K562 (cell line): ENCODE data around the gene SND1. TPM values are rescaled to one million over a fixed set of nuclear protein-coding genes. Genes with fewer than 3 reads are reported as not detected.

ENCODE experiments used
- ARID2 ChIP-seq: fragments of 450-650 bp; IDR thresholded peaks from 2 replicates; pipeline ENCODE4 v1.6.1; 2017; ENCODE audit warnings: antibody characterized with exemption, mild to moderate bottlenecking
- CBX1 ChIP-seq: sonication (generic); IDR thresholded peaks from 2 replicates; pipeline ENCODE4 v1.6.1; 2016; ENCODE audit warnings: antibody characterized with exemption, low read depth, mild to moderate bottlenecking
- CC2D1A ChIP-seq: fragments of 450-650 bp; IDR thresholded peaks from 2 replicates; pipeline ENCODE4 v1.6.1; 2017; ENCODE audit warnings: mild to moderate bottlenecking
- E2F3 ChIP-seq: fragments of 250-450 bp; sonication (Bioruptor Pico); IDR thresholded peaks from 2 replicates; pipeline ENCODE4 v1.4.0; 2020; ENCODE audit warnings: mild to moderate bottlenecking
- ELF4 ChIP-seq: fragments of 450-650 bp; formaldehyde crosslinking; IDR thresholded peaks from 2 replicates; pipeline ENCODE4 v1.4.0; 2022; ENCODE audit warnings: missing genetic modification characterization
- GABPB1 ChIP-seq: sonication (generic); formaldehyde crosslinking; IDR thresholded peaks from 2 replicates; pipeline ENCODE4 v1.8.0; 2022; ENCODE audit warnings: mild to moderate bottlenecking, missing genetic modification reagents
- MCM2 ChIP-seq: fragments of 450-650 bp; IDR thresholded peaks from 2 replicates; pipeline ENCODE4 v1.6.1; 2017; ENCODE audit warnings: low read depth, mild to moderate bottlenecking
- NR3C1 ChIP-seq: sonication (generic); formaldehyde crosslinking; IDR thresholded peaks from 2 replicates; pipeline ENCODE4 v1.8.1; 2022; ENCODE audit warnings: missing genetic modification reagents
- PHTF2 ChIP-seq: fragments of 250-450 bp; sonication (Bioruptor Pico); IDR thresholded peaks from 2 replicates; pipeline ENCODE4 v1.5.0; 2021; ENCODE audit warnings: mild to moderate bottlenecking
- RBBP5 ChIP-seq: fragments of 200-600 bp; sonication (generic); IDR thresholded peaks from 2 replicates; pipeline ENCODE4 v1.6.1; 2012; ENCODE audit warnings: borderline replicate concordance, mild to moderate bottlenecking, low read length, control low read depth, inconsistent platforms; ENCODE audit not compliant: insufficient read depth, poor library complexity, severe bottlenecking
- ZNF212 ChIP-seq: fragments of 450-650 bp; formaldehyde crosslinking; IDR thresholded peaks from 2 replicates; pipeline ENCODE4 v1.4.0; 2020; ENCODE audit warnings: mild to moderate bottlenecking
- ZNF436 ChIP-seq: fragments of 250-450, 450-650 bp; sonication (Bioruptor Pico); formaldehyde crosslinking; IDR thresholded peaks from 2 replicates; pipeline ENCODE4 v1.7.0; 2020; ENCODE audit warnings: mild to moderate bottlenecking
- ZZZ3 ChIP-seq: fragments of 450-650 bp; IDR thresholded peaks from 2 replicates; pipeline ENCODE4 v1.6.1; 2016; ENCODE audit warnings: antibody characterized with exemption, mild to moderate bottlenecking, moderate library complexity
- polyA plus RNA-seq, 8 experiments: library from polyadenylated mRNA; depleted of rRNA in 4 of 8; stranded (reverse) in 5 of 8; unstranded in 3 of 8; fragments of >200 nt; fragmentation: Nextera tagmentation in 2 of 8; fragmentation: Illumina TruSeq in 1 of 8; extraction: Ambion mirVana in 2 of 8; extraction: Trizol in 1 of 8; gene quantifications; 2 replicates each; pipeline versions ENCODE4 v1.2.1 to v1.2.3, GENCODE V29; 2011 to 2014; ENCODE audit warnings: inconsistent platforms in 1 of 8, missing spikeins in 1 of 8
- total RNA-seq, 7 experiments: library from RNA; depleted of rRNA in 6 of 7; stranded (reverse); fragments of >200 nt in 6 of 7; fragmentation: Illumina TruSeq in 2 of 7; extraction: Trizol in 2 of 7; gene quantifications; 2 replicates each; pipeline versions ENCODE4 v1.2.1 to v1.2.3, GENCODE V29; 2011 to 2021; ENCODE audit warnings: low replicate concordance in 1 of 7
- TF ChIP-seq, protein P1 (sequence below): sonication (generic); formaldehyde crosslinking; IDR thresholded peaks from 2 replicates; pipeline ENCODE4 v1.8.0; 2023; ENCODE audit warnings: missing genetic modification reagents, mild to moderate bottlenecking, borderline replicate concordance
- TF ChIP-seq, protein P2 (sequence below), 2 experiments: IDR thresholded peaks in 1 of 2; conservative IDR thresholded peaks in 1 of 2; 2 replicates each; pipeline ENCODE4 v1.6.1; 2016; ENCODE audit warnings: low read depth in 2 of 2, mild to moderate bottlenecking in 1 of 2, missing compliant biosample characterization in 1 of 2, missing genetic modification characterization in 1 of 2, moderate library complexity in 1 of 2
- TF ChIP-seq, protein P3 (sequence below): fragments of 250-450 bp; sonication (Bioruptor Pico); IDR thresholded peaks from 2 replicates; pipeline ENCODE4 v1.8.0; 2022; ENCODE audit warnings: moderate library complexity, mild to moderate bottlenecking, inconsistent platforms
- TF ChIP-seq, protein P4 (sequence below), 2 experiments: fragments of 200-800 bp in 1 of 2; sonication (Bioruptor generic) in 1 of 2; sonication (generic) in 1 of 2; formaldehyde crosslinking in 1 of 2; IDR thresholded peaks in 1 of 2; conservative IDR thresholded peaks in 1 of 2; 2 replicates each; pipeline versions ENCODE4 v1.5.0 to v1.6.1; 2016 to 2020; ENCODE audit warnings: missing compliant biosample characterization in 1 of 2, missing genetic modification characterization in 1 of 2, missing genetic modification reagents in 1 of 2

The SND1 gene
- total and polyA plus RNA-seq, 9 of the 15 experiments (the other 6 are each of a cell fraction or from before 2014, with no cell fraction given): 46.5 to 307 (median 191) TPM

DNA sequence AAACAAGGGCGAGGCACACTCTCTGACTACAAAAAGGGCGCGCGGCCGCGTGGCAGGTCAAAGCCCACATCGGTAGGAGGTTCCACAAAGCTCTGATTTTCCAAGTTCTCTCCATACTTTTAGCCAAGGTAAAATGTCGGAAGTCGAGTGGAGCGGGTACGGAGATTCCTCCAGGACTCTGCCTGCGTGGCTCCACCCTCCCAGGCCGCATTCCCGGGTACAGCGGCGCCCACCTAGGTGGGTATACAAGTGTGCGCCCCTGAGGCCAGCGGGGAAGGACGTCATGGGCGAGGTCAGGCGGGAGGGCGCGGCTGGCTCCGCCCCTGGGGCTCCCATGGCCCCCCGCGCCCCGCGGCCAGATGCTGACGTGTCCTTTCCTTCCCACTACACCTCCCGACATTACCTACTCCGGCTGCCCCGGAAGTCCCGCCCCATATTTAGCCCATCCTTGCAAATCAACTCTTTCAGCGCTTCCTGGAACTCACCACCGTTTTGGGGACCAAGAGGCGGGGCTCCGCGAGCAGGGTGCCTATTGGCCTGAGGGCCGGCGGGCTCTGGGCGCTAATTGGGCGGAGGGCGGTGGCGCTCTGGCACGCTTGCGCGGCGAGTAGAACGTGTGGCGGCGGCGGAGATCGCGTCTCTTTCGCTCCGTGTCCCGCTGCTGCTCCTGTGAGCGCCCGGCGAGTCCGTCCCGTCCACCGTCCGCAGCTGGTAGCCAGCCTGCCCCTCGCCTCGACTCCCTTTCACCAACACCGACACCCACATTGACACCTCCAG lies at the start of gene SND1 (continued):
- TF ChIP-seq, protein P1, sequence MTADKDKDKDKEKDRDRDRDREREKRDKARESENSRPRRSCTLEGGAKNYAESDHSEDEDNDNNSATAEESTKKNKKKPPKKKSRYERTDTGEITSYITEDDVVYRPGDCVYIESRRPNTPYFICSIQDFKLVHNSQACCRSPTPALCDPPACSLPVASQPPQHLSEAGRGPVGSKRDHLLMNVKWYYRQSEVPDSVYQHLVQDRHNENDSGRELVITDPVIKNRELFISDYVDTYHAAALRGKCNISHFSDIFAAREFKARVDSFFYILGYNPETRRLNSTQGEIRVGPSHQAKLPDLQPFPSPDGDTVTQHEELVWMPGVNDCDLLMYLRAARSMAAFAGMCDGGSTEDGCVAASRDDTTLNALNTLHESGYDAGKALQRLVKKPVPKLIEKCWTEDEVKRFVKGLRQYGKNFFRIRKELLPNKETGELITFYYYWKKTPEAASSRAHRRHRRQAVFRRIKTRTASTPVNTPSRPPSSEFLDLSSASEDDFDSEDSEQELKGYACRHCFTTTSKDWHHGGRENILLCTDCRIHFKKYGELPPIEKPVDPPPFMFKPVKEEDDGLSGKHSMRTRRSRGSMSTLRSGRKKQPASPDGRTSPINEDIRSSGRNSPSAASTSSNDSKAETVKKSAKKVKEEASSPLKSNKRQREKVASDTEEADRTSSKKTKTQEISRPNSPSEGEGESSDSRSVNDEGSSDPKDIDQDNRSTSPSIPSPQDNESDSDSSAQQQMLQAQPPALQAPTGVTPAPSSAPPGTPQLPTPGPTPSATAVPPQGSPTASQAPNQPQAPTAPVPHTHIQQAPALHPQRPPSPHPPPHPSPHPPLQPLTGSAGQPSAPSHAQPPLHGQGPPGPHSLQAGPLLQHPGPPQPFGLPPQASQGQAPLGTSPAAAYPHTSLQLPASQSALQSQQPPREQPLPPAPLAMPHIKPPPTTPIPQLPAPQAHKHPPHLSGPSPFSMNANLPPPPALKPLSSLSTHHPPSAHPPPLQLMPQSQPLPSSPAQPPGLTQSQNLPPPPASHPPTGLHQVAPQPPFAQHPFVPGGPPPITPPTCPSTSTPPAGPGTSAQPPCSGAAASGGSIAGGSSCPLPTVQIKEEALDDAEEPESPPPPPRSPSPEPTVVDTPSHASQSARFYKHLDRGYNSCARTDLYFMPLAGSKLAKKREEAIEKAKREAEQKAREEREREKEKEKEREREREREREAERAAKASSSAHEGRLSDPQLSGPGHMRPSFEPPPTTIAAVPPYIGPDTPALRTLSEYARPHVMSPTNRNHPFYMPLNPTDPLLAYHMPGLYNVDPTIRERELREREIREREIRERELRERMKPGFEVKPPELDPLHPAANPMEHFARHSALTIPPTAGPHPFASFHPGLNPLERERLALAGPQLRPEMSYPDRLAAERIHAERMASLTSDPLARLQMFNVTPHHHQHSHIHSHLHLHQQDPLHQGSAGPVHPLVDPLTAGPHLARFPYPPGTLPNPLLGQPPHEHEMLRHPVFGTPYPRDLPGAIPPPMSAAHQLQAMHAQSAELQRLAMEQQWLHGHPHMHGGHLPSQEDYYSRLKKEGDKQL (CRISPR knock-in tag): no peak
- TF ChIP-seq ARID2: no peak
- TF ChIP-seq, protein P2, sequence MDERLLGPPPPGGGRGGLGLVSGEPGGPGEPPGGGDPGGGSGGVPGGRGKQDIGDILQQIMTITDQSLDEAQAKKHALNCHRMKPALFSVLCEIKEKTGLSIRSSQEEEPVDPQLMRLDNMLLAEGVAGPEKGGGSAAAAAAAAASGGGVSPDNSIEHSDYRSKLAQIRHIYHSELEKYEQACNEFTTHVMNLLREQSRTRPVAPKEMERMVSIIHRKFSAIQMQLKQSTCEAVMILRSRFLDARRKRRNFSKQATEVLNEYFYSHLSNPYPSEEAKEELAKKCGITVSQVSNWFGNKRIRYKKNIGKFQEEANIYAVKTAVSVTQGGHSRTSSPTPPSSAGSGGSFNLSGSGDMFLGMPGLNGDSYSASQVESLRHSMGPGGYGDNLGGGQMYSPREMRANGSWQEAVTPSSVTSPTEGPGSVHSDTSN (CRISPR knock-in tag; IDR thresholded peaks at IDR 0.05; ENCODE audit: low read depth): no peak
- TF ChIP-seq, protein P2 (tag; conservative IDR thresholded peaks at IDR 0.05; ENCODE audit: low read depth): peak; percentile 63
- 0 out of 2 replicates have a peak, but pooled peaks have one; percentile 20 for TF ChIP-seq ZNF212 (CRISPR knock-in tag)
- peak; percentile 86 for TF ChIP-seq CBX1
- peak; percentile 96 for TF ChIP-seq GABPB1 (CRISPR knock-in tag)
- TF ChIP-seq PHTF2 (CRISPR knock-in tag): no peak
- TF ChIP-seq, protein P3, sequence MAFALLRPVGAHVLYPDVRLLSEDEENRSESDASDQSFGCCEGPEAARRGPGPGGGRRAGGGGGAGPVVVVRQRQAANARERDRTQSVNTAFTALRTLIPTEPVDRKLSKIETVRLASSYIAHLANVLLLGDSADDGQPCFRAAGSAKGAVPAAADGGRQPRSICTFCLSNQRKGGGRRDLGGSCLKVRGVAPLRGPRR: 0 out of 2 replicates have a peak, but pooled peaks have one; percentile 73
- TF ChIP-seq CC2D1A: no peak
- no peak for TF ChIP-seq MCM2
- TF ChIP-seq ZNF436 (CRISPR knock-in tag): no peak
- TF ChIP-seq, protein P4, sequence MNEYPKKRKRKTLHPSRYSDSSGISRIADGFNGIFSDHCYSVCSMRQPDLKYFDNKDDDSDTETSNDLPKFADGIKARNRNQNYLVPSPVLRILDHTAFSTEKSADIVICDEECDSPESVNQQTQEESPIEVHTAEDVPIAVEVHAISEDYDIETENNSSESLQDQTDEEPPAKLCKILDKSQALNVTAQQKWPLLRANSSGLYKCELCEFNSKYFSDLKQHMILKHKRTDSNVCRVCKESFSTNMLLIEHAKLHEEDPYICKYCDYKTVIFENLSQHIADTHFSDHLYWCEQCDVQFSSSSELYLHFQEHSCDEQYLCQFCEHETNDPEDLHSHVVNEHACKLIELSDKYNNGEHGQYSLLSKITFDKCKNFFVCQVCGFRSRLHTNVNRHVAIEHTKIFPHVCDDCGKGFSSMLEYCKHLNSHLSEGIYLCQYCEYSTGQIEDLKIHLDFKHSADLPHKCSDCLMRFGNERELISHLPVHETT (CRISPR knock-in tag; conservative IDR thresholded peaks at IDR 0.05 in 1 of 2, IDR thresholded peaks at IDR 0.05 in 1 of 2): peak in 1 of 2 experiments; percentile 63; a peak in 1 of 4 replicates
- TF ChIP-seq ZZZ3: no peak
- TF ChIP-seq E2F3: peak; percentile 59; the same call in 1 of the 2 replicates
- peak; percentile 72 for TF ChIP-seq ELF4 (CRISPR knock-in tag)
- peak; percentile 71; the same call in 1 of the 2 replicates for TF ChIP-seq NR3C1 (CRISPR knock-in tag)
- TF ChIP-seq RBBP5: peak; percentile 95
